Stimulated activated naive CD8-positive, alpha-beta T cell treated with anti-CD3 and anti-CD28 coated beads, Interleukin-15, amount 100 ng/mL, for 72 hours (primary cell): Measurements from ENCODE around the gene RESP18.

Experiments used
- ATAC-seq: fragments of 150-1000 bp; cut with Tn5 transposase; 2 replicates; pipeline ENCODE4 v1.10.0; 2021; ENCODE audit warnings: mild to moderate bottlenecking, moderate library complexity
- DNase-seq, 2 donors: peaks; one replicate each; pipeline ENCODE4 v3.0.0; 2021 to 2022
- H3K27ac Mint-ChIP-seq, 2 donors: one replicate each; pipeline ENCODE4 v1.8.0; 2022; ENCODE audit warnings: mild to moderate bottlenecking in 2 of 2, mixed read lengths in 2 of 2, moderate library complexity in 2 of 2
- H3K27me3 Mint-ChIP-seq: one replicate; pipeline ENCODE4 v1.8.0; 2022; ENCODE audit warnings: mixed read lengths
- H3K4me1 Mint-ChIP-seq: one replicate; pipeline ENCODE4 v1.8.0; 2022; ENCODE audit warnings: mild to moderate bottlenecking, mixed read lengths
- H3K4me3 Mint-ChIP-seq, 2 donors: one replicate each; pipeline ENCODE4 v1.8.0; 2022; ENCODE audit warnings: mild to moderate bottlenecking in 2 of 2, mixed read lengths in 2 of 2, moderate library complexity in 1 of 2
- H3K9me3 Mint-ChIP-seq, 2 donors: one replicate each; pipeline ENCODE4 v1.8.0; 2022; ENCODE audit warnings: mixed read lengths in 2 of 2

RESP18 gene

DNA sequence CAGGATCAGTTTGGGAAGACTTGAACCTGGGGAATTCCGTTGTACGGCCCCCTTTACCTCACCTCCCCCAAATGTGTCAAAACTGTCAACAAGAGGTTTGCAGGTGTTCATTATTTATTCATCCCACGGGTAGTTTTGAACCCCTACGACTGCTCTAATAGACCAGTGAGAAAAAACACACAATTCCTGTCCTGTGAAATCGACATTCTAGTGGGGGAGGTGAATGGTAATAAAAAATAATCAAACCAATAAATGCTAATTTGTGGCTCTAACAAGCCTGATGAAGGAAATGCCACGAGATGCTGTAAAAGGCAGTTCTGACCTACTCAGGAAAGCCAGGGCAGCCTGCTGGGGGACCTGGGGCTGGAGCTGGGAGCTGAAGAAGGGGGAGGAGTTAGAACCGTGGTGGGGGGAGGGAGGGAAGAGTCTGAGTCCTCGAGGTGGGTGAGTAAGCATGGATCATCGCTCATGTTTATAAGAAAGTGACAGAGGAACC, 53.8 kb downstream of the RESP18 start:
- H3K27ac Mint-ChIP-seq, result peak overlapping the region; percentile 94 to 99
- H3K4me3 Mint-ChIP-seq, result peak overlapping the region; percentile 95 to 99
- H3K4me1 Mint-ChIP-seq, result peaks cover 59% of the 10 kb centered on the region
- no peaks in the 10 kb centered on the region for H3K9me3 Mint-ChIP-seq
- no peaks in the 10 kb centered on the region for H3K27me3 Mint-ChIP-seq
- ATAC-seq, result no peak
- DNase-seq, result no peak

DNA sequence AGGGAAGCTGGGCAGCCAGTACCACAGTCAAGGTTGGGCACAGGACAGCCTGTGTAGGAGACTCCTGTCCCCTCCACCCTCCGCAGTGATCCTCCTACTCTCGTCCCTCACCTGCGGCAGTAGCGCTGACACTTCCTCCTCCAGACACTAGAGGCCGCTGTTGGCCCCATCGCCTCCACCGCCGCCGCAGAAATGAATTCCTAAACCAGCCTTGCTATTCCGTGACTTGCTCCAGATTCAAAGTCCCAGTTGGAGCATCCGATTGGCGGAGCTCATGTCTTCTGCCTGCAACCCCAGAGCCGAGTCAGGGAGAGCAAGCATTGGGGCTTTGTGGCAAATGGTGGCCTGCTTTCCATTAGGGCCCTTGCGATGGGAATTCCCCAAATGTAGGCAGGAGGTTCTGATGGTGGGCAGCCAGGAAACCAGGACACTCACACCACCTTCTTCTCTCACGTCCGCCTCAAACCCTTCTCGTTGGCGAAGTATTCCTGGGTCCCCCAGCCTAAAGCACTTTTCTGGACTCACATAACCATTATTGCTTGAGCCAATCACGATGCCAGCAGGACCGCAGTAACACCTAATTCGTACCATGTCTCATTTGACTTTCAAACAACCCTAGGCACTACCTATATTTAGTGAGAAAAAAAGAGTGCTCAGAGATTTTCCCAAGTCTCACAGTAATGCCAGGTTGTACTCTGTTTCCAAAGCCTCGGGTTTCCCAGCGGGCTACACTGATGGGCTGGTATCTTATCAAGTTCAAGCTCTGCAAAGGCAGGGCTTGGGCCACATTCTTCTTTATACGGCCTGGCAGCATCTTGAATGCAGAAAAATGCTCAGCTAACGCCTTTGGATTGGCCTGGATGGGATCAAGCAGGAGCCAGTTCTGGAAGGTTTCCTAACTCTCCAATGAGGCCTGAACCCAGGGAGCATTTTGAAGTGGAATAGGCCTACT, 54.6 kb downstream of the RESP18 start:
- Mint-ChIP-seq H3K4me3 (peak overlapping the region; percentile 95 to 99), H3K9me3 (no peaks in the 10 kb centered on the region), H3K27me3 (no peaks in the 10 kb centered on the region), H3K4me1 (peaks cover 58% of the 10 kb centered on the region), H3K27ac (peak overlapping the region; percentile 94 to 99)
- no peak for ATAC-seq
- DNase-seq, result peak; percentile 77 to 80
